HepG2 (cell line): ENCODE measurements around the gene ST13. TPM values are rescaled to one million over a fixed set of nuclear protein-coding genes. Genes with fewer than 3 reads are reported as not detected.

ENCODE experiments used
- ATAC-seq: fragments of 200-7000 bp; cut with Tn5 transposase; 3 replicates; pipeline ENCODE4 v1.9.1; 2020; ENCODE audit warnings: mild to moderate bottlenecking, moderate library complexity
- BruUV-seq: library from RNA; stranded (reverse); fragments of 400-500 nt; replicated peaks from 2 replicates; lab custom pipeline; 2021; lab: Mats Ljungman, UMichigan
- CTCF ChIA-PET: fragments of 300-600 bp; formaldehyde crosslinking; extraction: SDS; loops from one replicate; lab custom pipeline; 2021; ENCODE audit warnings: low total read pairs, inconsistent platforms, low intra/inter-chr PET ratio; lab: Yijun Ruan, JAX
- POLR2A ChIA-PET: fragments of 350-600 bp; sonication (Branson Sonifier 250); formaldehyde crosslinking; loops from one replicate; lab custom pipeline; 2020; ENCODE audit warnings: antibody characterized with exemption, inconsistent platforms; lab: Yijun Ruan, JAX
- DNase-seq: peaks from one replicate; pipeline ENCODE4 v3.0.0-alpha.2; 2015; ENCODE audit warnings: low spot score
- FAIRE-seq: peaks from 3 replicates; lab custom pipeline; 2011; peaks lifted over from hg19 to GRCh38; lab: Jason Lieb, UNC
- H2AFZ ChIP-seq: one replicate; pipeline ENCODE4 v1.6.1; 2011; ENCODE audit warnings: low read length, inconsistent platforms
- H3K27ac ChIP-seq: fragments of 300-600 bp; 3 replicates; pipeline ENCODE4 v1.8.0; 2011; ENCODE audit warnings: mixed run types, mild to moderate bottlenecking, mixed read lengths, low read length, inconsistent platforms; ENCODE audit not compliant: insufficient read depth; ENCODE audit errors: extremely low read length
- H3K27me3 ChIP-seq, 2 experiments: fragments of 200-600 bp in 1 of 2; 2 replicates in 1 of 2; 3 replicates in 1 of 2; pipeline versions ENCODE4 v1.6.0 to v1.8.0; 2011; ENCODE audit warnings: low read length in 2 of 2, mild to moderate bottlenecking in 2 of 2, moderate library complexity in 2 of 2, inconsistent platforms in 1 of 2; ENCODE audit not compliant: insufficient read depth in 2 of 2, control insufficient read depth in 1 of 2
- H3K36me3 ChIP-seq, 2 experiments: fragments of 200-600 bp in 1 of 2; replicated peaks in 1 of 2; 2 replicates in 1 of 2; 3 replicates in 1 of 2; pipeline versions ENCODE4 v1.5.1 to v1.8.0; 2011; ENCODE audit warnings: low read length in 2 of 2, inconsistent platforms in 1 of 2; ENCODE audit not compliant: insufficient read depth in 2 of 2, control insufficient read depth in 1 of 2
- H3K4me1 ChIP-seq: 2 replicates; pipeline ENCODE4 v1.5.1; 2012; ENCODE audit warnings: low read length, inconsistent platforms; ENCODE audit not compliant: insufficient read depth
- H3K4me2 ChIP-seq: 2 replicates; pipeline ENCODE4 v1.6.0; 2011; ENCODE audit warnings: low read depth, low read length, inconsistent platforms
- H3K4me3 ChIP-seq, 3 experiments: fragments of 200-600 bp in 1 of 3; sonication (generic), shearing (Covaris generic) in 1 of 3; replicated peaks in 1 of 3; 2 replicates each; pipeline ENCODE4 v1.5.1; 2011 to 2016; ENCODE audit warnings: low read length in 3 of 3, inconsistent platforms in 2 of 3, low read depth in 2 of 3, mild to moderate bottlenecking in 2 of 3, control low read depth in 1 of 3, mixed read lengths in 1 of 3; ENCODE audit not compliant: insufficient read depth in 1 of 3
- H3K79me2 ChIP-seq: one replicate; pipeline ENCODE4 v1.6.1; 2011; ENCODE audit warnings: low read length, inconsistent platforms; ENCODE audit not compliant: insufficient read depth
- H3K9ac ChIP-seq: 2 replicates; pipeline ENCODE4 v1.6.0; 2011; ENCODE audit warnings: mild to moderate bottlenecking, low read depth, low read length, inconsistent platforms; ENCODE audit not compliant: insufficient read depth
- H3K9me3 ChIP-seq: 2 replicates; pipeline ENCODE4 v1.5.1; 2012; ENCODE audit warnings: mild to moderate bottlenecking, low read length
- H4K20me1 ChIP-seq: 2 replicates; pipeline ENCODE4 v1.6.0; 2011; ENCODE audit warnings: inconsistent platforms, mild to moderate bottlenecking, low read length, moderate library complexity; ENCODE audit not compliant: insufficient read depth
- KDM6A ChIP-seq: IDR thresholded peaks from 2 replicates; pipeline ENCODE4 v1.6.1; 2016; ENCODE audit warnings: low read depth
- NRL ChIP-seq: sonication (generic); formaldehyde crosslinking; IDR thresholded peaks from 2 replicates; pipeline ENCODE4 v1.5.0; 2020; ENCODE audit warnings: missing genetic modification reagents, mild to moderate bottlenecking, moderate library complexity, borderline replicate concordance
- ONECUT2 ChIP-seq: sonication (generic); formaldehyde crosslinking; IDR thresholded peaks from 2 replicates; pipeline ENCODE4 v1.4.0; 2020; ENCODE audit warnings: missing genetic modification reagents
- RARG ChIP-seq: sonication (generic); formaldehyde crosslinking; IDR thresholded peaks from 2 replicates; pipeline ENCODE4 v1.4.0; 2020; ENCODE audit warnings: low read depth, mild to moderate bottlenecking, missing genetic modification reagents
- ZFX ChIP-seq: sonication (generic); formaldehyde crosslinking; IDR thresholded peaks from 2 replicates; pipeline ENCODE4 v1.4.0; 2020; ENCODE audit warnings: mild to moderate bottlenecking, low read depth, missing genetic modification reagents, moderate library complexity
- ZFY ChIP-seq: sonication (generic); formaldehyde crosslinking; IDR thresholded peaks from 2 replicates; pipeline ENCODE4 v1.4.0; 2020; ENCODE audit warnings: missing genetic modification reagents
- ZNF263 ChIP-seq: sonication (generic); formaldehyde crosslinking; IDR thresholded peaks from 2 replicates; pipeline ENCODE4 v1.4.0; 2020; ENCODE audit warnings: missing genetic modification reagents
- ZNF564 ChIP-seq: sonication (generic); formaldehyde crosslinking; IDR thresholded peaks from 2 replicates; pipeline ENCODE4 v1.8.1; 2023; ENCODE audit warnings: mild to moderate bottlenecking, missing genetic modification reagents
- ZNF614 ChIP-seq: IDR thresholded peaks from 2 replicates; pipeline ENCODE4 v1.6.1; 2018; ENCODE audit warnings: missing biosample characterization, missing genetic modification reagents, inconsistent platforms, borderline replicate concordance
- ZNF703 ChIP-seq: sonication (generic); formaldehyde crosslinking; IDR thresholded peaks from 2 replicates; pipeline ENCODE4 v1.5.1; 2020; ENCODE audit warnings: missing genetic modification reagents, mild to moderate bottlenecking, moderate library complexity, borderline replicate concordance
- ZNF713 ChIP-seq: sonication (generic); formaldehyde crosslinking; IDR thresholded peaks from 2 replicates; pipeline ENCODE4 v1.4.0; 2020; ENCODE audit warnings: mild to moderate bottlenecking, missing genetic modification reagents
- ZNF747 ChIP-seq: sonication (generic); formaldehyde crosslinking; IDR thresholded peaks from 2 replicates; pipeline ENCODE4 v1.8.1; 2023; ENCODE audit warnings: missing genetic modification reagents, mild to moderate bottlenecking, borderline replicate concordance
- ZZZ3 ChIP-seq: sonication (generic); formaldehyde crosslinking; IDR thresholded peaks from 2 replicates; pipeline ENCODE4 v1.4.0; 2020; ENCODE audit warnings: missing genetic modification reagents, mild to moderate bottlenecking, borderline replicate concordance
- WGBS: methylation state at CpG from one replicate; pipeline ENCODE4 v1.1.6; 2017; ENCODE audit warnings: low lambda C conversion rate; 5-methylcytosine and 5-hydroxymethylcytosine counted together
- in situ Hi-C: cut with HindIII; loops from 2 replicates; pipeline ENCODE4 v1.10.0; 2017; ENCODE audit warnings: low pct_unique_long_range_greater_than_20kb; ENCODE audit not compliant: extremely low pct_ligation_motif_present
- intact Hi-C: fragments of 100-400 bp; cut with micrococcal nuclease; formaldehyde crosslinking; loops from one replicate; pipeline ENCODE4 v1.10.0; 2022; ENCODE audit not compliant: unreplicated experiment
- polyA plus RNA-seq, 8 experiments: library from polyadenylated mRNA; depleted of rRNA in 3 of 8; stranded (reverse) in 7 of 8; unstranded in 1 of 8; fragments of >200 nt; fragmentation: Illumina TruSeq in 4 of 8; extraction: Trizol in 4 of 8; gene quantifications; 2 replicates each; pipeline versions ENCODE4 v1.2.1 to v1.2.3, GENCODE V29; 2011 to 2016; ENCODE audit warnings: low read depth in 4 of 8, missing spikeins in 1 of 8, mixed read lengths in 1 of 8; ENCODE audit not compliant: insufficient read depth in 1 of 8
- total RNA-seq, 5 experiments: library from RNA; depleted of rRNA; stranded (reverse); fragments of >200 nt; fragmentation: Illumina TruSeq; extraction: Trizol; gene quantifications; 2 replicates each; pipeline ENCODE4 v1.2.3, GENCODE V29; 2016; ENCODE audit warnings: low read depth in 1 of 5
- TF ChIP-seq, protein P1 (sequence below), 2 experiments: IDR thresholded peaks; 2 replicates each; pipeline ENCODE4 v1.6.1; 2011 to 2012; ENCODE audit warnings: low read length in 2 of 2, borderline replicate concordance in 1 of 2, low read depth in 1 of 2, mild to moderate bottlenecking in 1 of 2, moderate library complexity in 1 of 2
- TF ChIP-seq, protein P2 (sequence below): fragments of 450-650 bp; IDR thresholded peaks from 2 replicates; pipeline ENCODE4 v1.6.1; 2017

The ST13 gene
- total and polyA plus RNA-seq, 2 of the 13 experiments (the other 11 are each of a cell fraction or from before 2014, with no cell fraction given), result 110 to 274 TPM

DNA sequence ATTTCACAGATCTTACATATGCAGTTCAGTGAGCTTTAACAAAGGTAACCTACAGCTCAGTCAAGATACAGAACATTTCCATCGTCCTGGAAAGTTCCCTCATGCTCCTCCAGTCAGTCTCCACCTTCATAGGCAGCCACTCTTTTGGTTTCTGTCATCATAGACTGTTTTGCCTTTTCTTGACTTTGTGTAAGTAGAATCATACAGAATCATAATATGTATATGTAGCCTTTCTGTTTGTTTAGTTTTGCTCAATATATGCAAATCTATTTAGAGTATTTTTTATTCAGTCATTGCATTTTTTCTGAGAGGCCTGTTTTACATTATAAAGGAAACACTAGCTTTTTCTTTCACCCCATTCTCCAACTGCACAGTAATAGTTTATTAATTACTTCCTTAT is 20.5 kb upstream of the ST13 start:
- no peak for FAIRE-seq
- no TSS peak for BruUV-seq
- CTCF ChIA-PET, result no interaction called here
- no peak overlapping the region for H3K27ac ChIP-seq
- TF ChIP-seq ZFY (CRISPR knock-in tag), result no peak
- TF ChIP-seq ZNF614 (CRISPR knock-in tag), result no peak
- TF ChIP-seq, protein P1, sequence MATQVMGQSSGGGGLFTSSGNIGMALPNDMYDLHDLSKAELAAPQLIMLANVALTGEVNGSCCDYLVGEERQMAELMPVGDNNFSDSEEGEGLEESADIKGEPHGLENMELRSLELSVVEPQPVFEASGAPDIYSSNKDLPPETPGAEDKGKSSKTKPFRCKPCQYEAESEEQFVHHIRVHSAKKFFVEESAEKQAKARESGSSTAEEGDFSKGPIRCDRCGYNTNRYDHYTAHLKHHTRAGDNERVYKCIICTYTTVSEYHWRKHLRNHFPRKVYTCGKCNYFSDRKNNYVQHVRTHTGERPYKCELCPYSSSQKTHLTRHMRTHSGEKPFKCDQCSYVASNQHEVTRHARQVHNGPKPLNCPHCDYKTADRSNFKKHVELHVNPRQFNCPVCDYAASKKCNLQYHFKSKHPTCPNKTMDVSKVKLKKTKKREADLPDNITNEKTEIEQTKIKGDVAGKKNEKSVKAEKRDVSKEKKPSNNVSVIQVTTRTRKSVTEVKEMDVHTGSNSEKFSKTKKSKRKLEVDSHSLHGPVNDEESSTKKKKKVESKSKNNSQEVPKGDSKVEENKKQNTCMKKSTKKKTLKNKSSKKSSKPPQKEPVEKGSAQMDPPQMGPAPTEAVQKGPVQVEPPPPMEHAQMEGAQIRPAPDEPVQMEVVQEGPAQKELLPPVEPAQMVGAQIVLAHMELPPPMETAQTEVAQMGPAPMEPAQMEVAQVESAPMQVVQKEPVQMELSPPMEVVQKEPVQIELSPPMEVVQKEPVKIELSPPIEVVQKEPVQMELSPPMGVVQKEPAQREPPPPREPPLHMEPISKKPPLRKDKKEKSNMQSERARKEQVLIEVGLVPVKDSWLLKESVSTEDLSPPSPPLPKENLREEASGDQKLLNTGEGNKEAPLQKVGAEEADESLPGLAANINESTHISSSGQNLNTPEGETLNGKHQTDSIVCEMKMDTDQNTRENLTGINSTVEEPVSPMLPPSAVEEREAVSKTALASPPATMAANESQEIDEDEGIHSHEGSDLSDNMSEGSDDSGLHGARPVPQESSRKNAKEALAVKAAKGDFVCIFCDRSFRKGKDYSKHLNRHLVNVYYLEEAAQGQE (IDR thresholded peaks at IDR 0.05; ENCODE audit: borderline replicate concordance in 1 of 2, low read depth in 1 of 2, low read length in 2 of 2), result no peak
- TF ChIP-seq KDM6A (CRISPR knock-in tag), result no peak
- TF ChIP-seq, all 625 proteins: peak for 0
- Histone ChIP-seq H3K4me1 (0 out of 2 replicates have a peak, but pooled peaks cover 8% of the 10 kb centered on the region), H4K20me1 (0 out of 2 replicates have a peak, but pooled peaks cover 2% of the 10 kb centered on the region), H3K4me2 (no peak overlapping the region), H3K27me3 (no peaks in the 10 kb centered on the region), H2AFZ (no peak overlapping the region), H3K36me3 (peaks cover 4 to 5% of the 10 kb centered on the region in 2 experiments), H3K79me2 (no peaks in the 10 kb centered on the region), H3K4me3 (no peak overlapping the region), H3K9ac (no peak overlapping the region), H3K9me3 (no peaks in the 10 kb centered on the region)
- DNase-seq (no peak), ATAC-seq (no peak)
- in situ Hi-C loops (no loop called here), intact Hi-C loops (no loop called here)
- POLR2A ChIA-PET, result no interaction called here
- 86% methylated on average over 1 of the region's 1 CpG for WGBS

DNA sequence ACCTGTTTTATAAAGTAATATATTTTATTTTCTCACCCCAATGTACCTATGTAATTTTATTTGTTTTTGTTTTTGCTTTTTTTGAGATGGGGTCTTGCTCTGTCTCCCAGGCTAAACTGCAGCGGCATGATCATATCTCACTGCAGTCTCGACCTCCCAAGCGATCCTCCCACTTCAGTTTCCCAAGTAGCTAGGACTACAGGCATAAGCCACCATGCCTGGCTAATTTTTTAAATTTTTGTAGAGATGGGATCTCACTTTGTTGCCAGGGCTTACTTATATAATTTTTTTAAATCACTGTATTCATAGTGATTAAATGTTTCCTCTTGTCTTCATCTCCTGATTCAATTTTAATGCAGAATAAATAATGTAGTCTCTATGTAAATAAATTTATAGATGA is 18.7 kb upstream of the ST13 start:
- H3K27ac ChIP-seq, result no peak overlapping the region
- POLR2A ChIA-PET, result no interaction called here
- H3K4me2 ChIP-seq, result no peak overlapping the region
- H3K4me1 ChIP-seq, result 0 out of 2 replicates have a peak, but pooled peaks cover 8% of the 10 kb centered on the region
- H3K4me3 ChIP-seq, result no peak overlapping the region
- H2AFZ ChIP-seq, result no peak overlapping the region
- no TSS peak for BruUV-seq
- CTCF ChIA-PET, result no interaction called here
- in situ Hi-C loops, result no loop called here
- no peak for DNase-seq
- H3K27me3 ChIP-seq, result no peaks in the 10 kb centered on the region
- no peaks in the 10 kb centered on the region for H3K79me2 ChIP-seq
- no peaks in the 10 kb centered on the region for H3K9me3 ChIP-seq
- no peak for FAIRE-seq
- peaks cover 0 to 3% of the 10 kb centered on the region in 2 experiments; a peak in 1 of 5 replicates for H3K36me3 ChIP-seq
- intact Hi-C loops, result no loop called here
- H3K9ac ChIP-seq, result no peak overlapping the region
- 96% methylated on average over 3 of the region's 3 CpGs for WGBS
- no peak for ATAC-seq
- no peaks in the 10 kb centered on the region for H4K20me1 ChIP-seq
- no peak for TF ChIP-seq ZNF564
- TF ChIP-seq ZNF747 (CRISPR knock-in tag), result no peak
- TF ChIP-seq ZNF263 (CRISPR knock-in tag), result no peak
- no peak for TF ChIP-seq ZNF713 (CRISPR knock-in tag)
- no peak for TF ChIP-seq ONECUT2
- TF ChIP-seq RARG (CRISPR knock-in tag), result no peak
- TF ChIP-seq ZZZ3 (CRISPR knock-in tag), result no peak
- TF ChIP-seq, protein P2, sequence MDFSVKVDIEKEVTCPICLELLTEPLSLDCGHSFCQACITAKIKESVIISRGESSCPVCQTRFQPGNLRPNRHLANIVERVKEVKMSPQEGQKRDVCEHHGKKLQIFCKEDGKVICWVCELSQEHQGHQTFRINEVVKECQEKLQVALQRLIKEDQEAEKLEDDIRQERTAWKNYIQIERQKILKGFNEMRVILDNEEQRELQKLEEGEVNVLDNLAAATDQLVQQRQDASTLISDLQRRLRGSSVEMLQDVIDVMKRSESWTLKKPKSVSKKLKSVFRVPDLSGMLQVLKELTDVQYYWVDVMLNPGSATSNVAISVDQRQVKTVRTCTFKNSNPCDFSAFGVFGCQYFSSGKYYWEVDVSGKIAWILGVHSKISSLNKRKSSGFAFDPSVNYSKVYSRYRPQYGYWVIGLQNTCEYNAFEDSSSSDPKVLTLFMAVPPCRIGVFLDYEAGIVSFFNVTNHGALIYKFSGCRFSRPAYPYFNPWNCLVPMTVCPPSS, result no peak
- no peak for TF ChIP-seq ZNF703
- TF ChIP-seq NRL, result no peak
- no peak for TF ChIP-seq ZFX
